ENCODE measurements around the gene RASGRF2. TPM values are rescaled to one million over a fixed set of nuclear protein-coding genes. Genes with fewer than 3 reads are reported as not detected.

RASGRF2 gene
- total RNA-seq, 2 experiments from 2014 or later = 0.06 to 0.13 TPM

- Histone ChIP-seq H3K27ac (ENCODE audit: low read depth, low read length, poor library complexity, severe bottlenecking) (no peak overlapping the region), H3K36me3 (ENCODE audit: insufficient read depth, low read length) (no peaks in the 10 kb centered on the region), H3K9me3 (ENCODE audit: low read length) (no peaks in the 10 kb centered on the region), H3K4me3 (ENCODE audit: low read depth, low read length, poor library complexity, severe bottlenecking) (no peak overlapping the region), H3K4me1 (ENCODE audit: insufficient read depth, low read length, poor library complexity, severe bottlenecking) (no peaks in the 10 kb centered on the region), H3K79me2 (ENCODE audit: insufficient read depth, low read depth, low read length) (no peaks in the 10 kb centered on the region), H3K4me2 (ENCODE audit: low read length) (no peak overlapping the region), H3K9me2 (ENCODE audit: insufficient read depth, low read length) (no peaks in the 10 kb centered on the region), H2AFZ (ENCODE audit: low read length) (no peak overlapping the region), H4K20me1 (ENCODE audit: insufficient read depth, low read length) (no peaks in the 10 kb centered on the region)
- no peak for DNase-seq (ENCODE audit: low spot score)
- ChIA-PET CTCF (ENCODE audit: unreplicated experiment) (no interaction called here), POLR2A (no interaction called here)
- intact Hi-C loops (cut with micrococcal nuclease; ENCODE audit: unreplicated experiment) = loop anchor here (5.0 kb wide), 2 partner anchors 483 to 498 kb away; no protein-coding TSS in a partner anchor
- TF ChIP-seq, protein P1, sequence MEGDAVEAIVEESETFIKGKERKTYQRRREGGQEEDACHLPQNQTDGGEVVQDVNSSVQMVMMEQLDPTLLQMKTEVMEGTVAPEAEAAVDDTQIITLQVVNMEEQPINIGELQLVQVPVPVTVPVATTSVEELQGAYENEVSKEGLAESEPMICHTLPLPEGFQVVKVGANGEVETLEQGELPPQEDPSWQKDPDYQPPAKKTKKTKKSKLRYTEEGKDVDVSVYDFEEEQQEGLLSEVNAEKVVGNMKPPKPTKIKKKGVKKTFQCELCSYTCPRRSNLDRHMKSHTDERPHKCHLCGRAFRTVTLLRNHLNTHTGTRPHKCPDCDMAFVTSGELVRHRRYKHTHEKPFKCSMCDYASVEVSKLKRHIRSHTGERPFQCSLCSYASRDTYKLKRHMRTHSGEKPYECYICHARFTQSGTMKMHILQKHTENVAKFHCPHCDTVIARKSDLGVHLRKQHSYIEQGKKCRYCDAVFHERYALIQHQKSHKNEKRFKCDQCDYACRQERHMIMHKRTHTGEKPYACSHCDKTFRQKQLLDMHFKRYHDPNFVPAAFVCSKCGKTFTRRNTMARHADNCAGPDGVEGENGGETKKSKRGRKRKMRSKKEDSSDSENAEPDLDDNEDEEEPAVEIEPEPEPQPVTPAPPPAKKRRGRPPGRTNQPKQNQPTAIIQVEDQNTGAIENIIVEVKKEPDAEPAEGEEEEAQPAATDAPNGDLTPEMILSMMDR (conservative IDR thresholded peaks at IDR 0.05; ENCODE audit: low read length) = no peak
- TF ChIP-seq EZH2phosphoT487 (IDR thresholded peaks at IDR 0.05; ENCODE audit: borderline replicate concordance, low read depth, low read length) = no peak
- no TSS peak for BruUV-seq (replicated peaks)
Observed at GRCh38 chr5:81169924-81170323, 209.8 kb downstream of the RASGRF2 start.

GRCh38 chr5:81171769-81172168, 211.6 kb downstream of the RASGRF2 start:
- no peaks in the 10 kb centered on the region for H3K4me1 ChIP-seq (ENCODE audit: insufficient read depth, low read length, poor library complexity, severe bottlenecking)

GRCh38 chr5:81172710-81173109, 212.5 kb downstream of the RASGRF2 start:
- Histone ChIP-seq H3K9me2 (ENCODE audit: insufficient read depth, low read length) (no peaks in the 10 kb centered on the region), H3K79me2 (ENCODE audit: insufficient read depth, low read depth, low read length) (no peaks in the 10 kb centered on the region), H3K36me3 (ENCODE audit: insufficient read depth, low read length) (no peaks in the 10 kb centered on the region), H3K27ac (ENCODE audit: low read depth, low read length, poor library complexity, severe bottlenecking) (no peak overlapping the region), H3K4me2 (ENCODE audit: low read length) (no peak overlapping the region), H3K4me3 (ENCODE audit: low read depth, low read length, poor library complexity, severe bottlenecking) (no peak overlapping the region), H4K20me1 (ENCODE audit: insufficient read depth, low read length) (no peaks in the 10 kb centered on the region), H3K9me3 (ENCODE audit: low read length) (no peaks in the 10 kb centered on the region), H3K4me1 (ENCODE audit: insufficient read depth, low read length, poor library complexity, severe bottlenecking) (no peaks in the 10 kb centered on the region), H2AFZ (ENCODE audit: low read length) (no peak overlapping the region)
- intact Hi-C loops (cut with micrococcal nuclease; ENCODE audit: unreplicated experiment) = no loop called here
- ChIA-PET POLR2A (no interaction called here), CTCF (ENCODE audit: unreplicated experiment) (no interaction called here)
- BruUV-seq (replicated peaks) = no TSS peak
- no peak for TF ChIP-seq EZH2phosphoT487 (IDR thresholded peaks at IDR 0.05; ENCODE audit: borderline replicate concordance, low read depth, low read length)
- no peak for DNase-seq (ENCODE audit: low spot score)

More at GRCh38 chr5:81171769-81172168, 211.6 kb downstream of the RASGRF2 start:
- H3K36me3 ChIP-seq (ENCODE audit: insufficient read depth, low read length) = no peaks in the 10 kb centered on the region
- intact Hi-C loops (cut with micrococcal nuclease; ENCODE audit: unreplicated experiment) = no loop called here
- no peaks in the 10 kb centered on the region for H3K9me2 ChIP-seq (ENCODE audit: insufficient read depth, low read length)
- TF ChIP-seq, protein P1 (conservative IDR thresholded peaks at IDR 0.05; ENCODE audit: low read length) = no peak
- no peak for TF ChIP-seq EZH2phosphoT487 (IDR thresholded peaks at IDR 0.05; ENCODE audit: borderline replicate concordance, low read depth, low read length)
- no peak overlapping the region for H3K4me2 ChIP-seq (ENCODE audit: low read length)
- no peak for DNase-seq (ENCODE audit: low spot score)
- ChIA-PET CTCF (ENCODE audit: unreplicated experiment) (interaction anchor here (0.5 kb wide), 1 partner anchor 618 kb away, joined by 5 read pairs; no protein-coding TSS in a partner anchor), POLR2A (no interaction called here)
- no peaks in the 10 kb centered on the region for H3K9me3 ChIP-seq (ENCODE audit: low read length)
- no peak overlapping the region for H2AFZ ChIP-seq (ENCODE audit: low read length)
- no peak overlapping the region for H3K27ac ChIP-seq (ENCODE audit: low read depth, low read length, poor library complexity, severe bottlenecking)
- H4K20me1 ChIP-seq (ENCODE audit: insufficient read depth, low read length) = no peaks in the 10 kb centered on the region
- BruUV-seq (replicated peaks) = no TSS peak
- no peaks in the 10 kb centered on the region for H3K79me2 ChIP-seq (ENCODE audit: insufficient read depth, low read depth, low read length)
- no peak overlapping the region for H3K4me3 ChIP-seq (ENCODE audit: low read depth, low read length, poor library complexity, severe bottlenecking)
